ENCODE measurements around the gene GFER. TPM values are rescaled to one million over a fixed set of nuclear protein-coding genes. Genes with fewer than 3 reads are reported as not detected.
"Not testable (repeated sequence)": the region's sequence is repeated elsewhere in the genome, so short reads cannot be mapped to it uniquely, and the experiment has no call there.

The GFER gene
- polyA plus RNA-seq, 4 donors, result 20.1 to 31.6 (median 28.5) TPM

- DNase-seq (ENCODE audit: low read depth in 4 of 4, low spot score in 2 of 4), result peak in 1 of 4 donors; percentile 61
These were observed 20.0 kb downstream of the GFER start for GRCh38 chr16:2003827-2004641.

- no peak for DNase-seq (ENCODE audit: low read depth in 4 of 4, low spot score in 2 of 4)
These were observed 21.0 kb downstream of the GFER start for GRCh38 chr16:2004795-2005517.

- DNase-seq (ENCODE audit: low read depth in 4 of 4, low spot score in 2 of 4), result no peak
These were observed 21.7 kb downstream of the GFER start for GRCh38 chr16:2005646-2006045.

- DNase-seq (ENCODE audit: low read depth in 4 of 4, low spot score in 2 of 4), result no peak
These were observed 22.3 kb downstream of the GFER start for GRCh38 chr16:2006317-2006716.

- DNase-seq (ENCODE audit: low read depth in 4 of 4, low spot score in 2 of 4), result no peak
These were observed 23.3 kb downstream of the GFER start for GRCh38 chr16:2007081-2007836.

GRCh38 chr16:2008009-2008526 lies 24.1 kb downstream of the GFER start:
- no peak for DNase-seq (ENCODE audit: low read depth in 4 of 4, low spot score in 2 of 4)

GRCh38 chr16:2008631-2009163 lies 24.7 kb downstream of the GFER start:
- DNase-seq (ENCODE audit: low read depth in 4 of 4, low spot score in 2 of 4), result no peak

- DNase-seq (ENCODE audit: low read depth in 4 of 4, low spot score in 2 of 4), result no peak
These were observed 25.2 kb downstream of the GFER start for GRCh38 chr16:2009164-2009711.

GRCh38 chr16:2009791-2010510 lies 26.0 kb downstream of the GFER start, which contains the start of gene ZNF598:
ZNF598 (minus strand) TSS chr16:2009821.
- DNase-seq (ENCODE audit: low read depth in 4 of 4, low spot score in 2 of 4), result peak in 2 of 4 donors; percentile 68 to 82

- DNase-seq (ENCODE audit: low read depth in 4 of 4, low spot score in 2 of 4), result not testable (repeated sequence)
These were observed 27.7 kb downstream of the GFER start for GRCh38 chr16:2011726-2012125.

- no peak for DNase-seq (ENCODE audit: low read depth in 4 of 4, low spot score in 2 of 4)
These were observed 29.5 kb downstream of the GFER start for GRCh38 chr16:2013527-2013926.

GRCh38 chr16:2015117-2015946 lies 31.3 kb downstream of the GFER start:
- no peak for DNase-seq (ENCODE audit: low read depth in 4 of 4, low spot score in 2 of 4)

GRCh38 chr16:2015947-2016208 lies 31.9 kb downstream of the GFER start:
- DNase-seq (ENCODE audit: low read depth in 4 of 4, low spot score in 2 of 4), result no peak

GRCh38 chr16:2016407-2016922 lies 32.5 kb downstream of the GFER start:
- DNase-seq (ENCODE audit: low read depth in 4 of 4, low spot score in 2 of 4), result no peak

GRCh38 chr16:2019518-2019920 lies 35.5 kb downstream of the GFER start, which contains the start of gene NPW:
NPW (plus strand) TSS chr16:2019785.
- DNase-seq (ENCODE audit: low read depth in 4 of 4, low spot score in 2 of 4), result no peak

GRCh38 chr16:2019921-2020831 lies 36.2 kb downstream of the GFER start:
- DNase-seq (ENCODE audit: low read depth in 4 of 4, low spot score in 2 of 4), result no peak

- no peak for DNase-seq (ENCODE audit: low read depth in 4 of 4, low spot score in 2 of 4)
These were observed 38.7 kb downstream of the GFER start for GRCh38 chr16:2022723-2023091.
